GM21447 (cell line): ENCODE data around the gene ATOSB.

ENCODE experiments used
- ATAC-seq: cut with Tn5 transposase; IDR thresholded peaks from one replicate; pipeline ENCODE4 v1.9.1; 2021; ENCODE audit not compliant: unreplicated experiment

ATOSB gene

GRCh38 chr9:35089434-35089833, 26.2 kb downstream of the ATOSB start:
- no peak for ATAC-seq

- ATAC-seq, result no peak
These were observed 30.6 kb downstream of the ATOSB start for GRCh38 chr9:35085078-35085477.

GRCh38 chr9:35079426-35080341, 36.0 kb downstream of the ATOSB start, which contains the start of gene FANCG:
FANCG (minus strand) TSS chr9:35079942; CDS start chr9:35079524, 418 bp downstream.
- ATAC-seq, result peak; percentile 88

- no peak for ATAC-seq
These were observed 36.6 kb downstream of the ATOSB start for GRCh38 chr9:35079041-35079425.

GRCh38 chr9:35078066-35078465, 37.6 kb downstream of the ATOSB start:
- ATAC-seq, result no peak

- ATAC-seq, result no peak
These were observed 38.8 kb downstream of the ATOSB start for GRCh38 chr9:35076848-35077247.

GRCh38 chr9:35075358-35075757, 40.3 kb downstream of the ATOSB start:
- no peak for ATAC-seq

- ATAC-seq, result no peak
These were observed 40.9 kb downstream of the ATOSB start for GRCh38 chr9:35074791-35075190.

- no peak for ATAC-seq
These were observed 41.5 kb downstream of the ATOSB start for GRCh38 chr9:35074141-35074540.

GRCh38 chr9:35073279-35073612, 42.4 kb downstream of the ATOSB start:
- ATAC-seq, result no peak

GRCh38 chr9:35072461-35073278, 43.0 kb downstream of the ATOSB start, which contains the start of gene VCP:
VCP (minus strand) TSS chr9:35072625; CDS start chr9:35072353, 272 bp downstream.
- peak; percentile 82 for ATAC-seq

GRCh38 chr9:35071814-35072460, 43.7 kb downstream of the ATOSB start:
- ATAC-seq, result peak; percentile 46

- no peak for ATAC-seq
These were observed 44.5 kb downstream of the ATOSB start for GRCh38 chr9:35070823-35071813.

- ATAC-seq, result no peak
These were observed 46.6 kb downstream of the ATOSB start for GRCh38 chr9:35069020-35069419.

- no peak for ATAC-seq
These were observed 48.6 kb downstream of the ATOSB start for GRCh38 chr9:35067056-35067455.

GRCh38 chr9:35060548-35061207, 55.0 kb downstream of the ATOSB start:
- ATAC-seq, result no peak

GRCh38 chr9:35059438-35059837, 56.2 kb downstream of the ATOSB start:
- ATAC-seq, result no peak

- no peak for ATAC-seq
These were observed 58.4 kb downstream of the ATOSB start for GRCh38 chr9:35057271-35057620.

- no peak for ATAC-seq
These were observed 58.9 kb downstream of the ATOSB start for GRCh38 chr9:35056571-35057270.
